Posterior cingulate gyrus (tissue), 11 donors: ENCODE results near the gene NCAPG.
"Not testable (repeated sequence)": the region's sequence is repeated elsewhere in the genome, so short reads cannot be mapped to it uniquely, and the experiment has no call there.

Experiments
- DNase-seq, 10 donors: peaks; one replicate each; pipeline versions ENCODE4 v3.0.0 to v3.0.0-alpha.2; 2020 to 2021; ENCODE audit warnings: mixed read lengths in 3 of 10
- intact Hi-C: fragments of 100-400 bp; cut with DNase I; formaldehyde crosslinking; loops from one replicate; pipeline ENCODE4 v1.15.1; 2023

NCAPG gene

DNA sequence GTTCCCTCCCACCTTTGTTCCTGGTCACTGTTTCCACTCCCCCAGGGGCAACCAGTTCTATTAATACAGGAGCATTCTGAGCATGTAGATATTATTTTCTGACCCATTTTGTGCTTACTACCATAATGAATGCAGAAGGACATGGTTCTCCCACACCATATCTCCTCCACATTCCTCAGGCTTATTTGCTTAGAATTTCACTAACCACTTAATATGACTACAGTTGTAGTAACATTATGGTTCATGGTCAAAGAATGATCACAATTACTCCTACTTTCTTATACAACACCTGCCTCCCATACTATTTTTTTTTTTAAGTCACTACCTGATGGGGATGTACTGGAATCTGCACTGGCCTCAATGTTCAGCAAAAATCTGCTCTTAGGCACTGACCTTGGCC is 21.8 kb upstream of the NCAPG start:
- intact Hi-C loops, result no loop called here
- DNase-seq, result no peak

DNA sequence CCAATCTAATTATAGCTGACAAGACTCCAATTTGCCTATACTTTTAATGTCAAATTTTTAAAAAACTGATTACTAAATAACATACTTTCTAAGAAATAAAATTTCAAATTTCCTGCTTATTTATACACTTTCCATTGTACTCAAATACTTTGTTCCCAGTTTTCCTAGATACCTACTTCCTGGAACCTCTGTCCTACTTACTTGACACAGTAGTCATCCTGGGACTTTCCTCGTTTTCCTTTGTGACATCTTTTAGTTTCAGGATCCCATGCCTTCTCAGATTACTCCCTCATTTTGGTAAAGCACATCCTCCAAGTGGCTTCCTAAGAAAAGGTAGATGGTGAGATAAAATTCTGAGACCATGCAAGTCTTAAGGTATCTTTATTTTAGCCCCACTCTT is 16.0 kb upstream of the NCAPG start:
- intact Hi-C loops, result no loop called here
- DNase-seq, result no peak

DNA sequence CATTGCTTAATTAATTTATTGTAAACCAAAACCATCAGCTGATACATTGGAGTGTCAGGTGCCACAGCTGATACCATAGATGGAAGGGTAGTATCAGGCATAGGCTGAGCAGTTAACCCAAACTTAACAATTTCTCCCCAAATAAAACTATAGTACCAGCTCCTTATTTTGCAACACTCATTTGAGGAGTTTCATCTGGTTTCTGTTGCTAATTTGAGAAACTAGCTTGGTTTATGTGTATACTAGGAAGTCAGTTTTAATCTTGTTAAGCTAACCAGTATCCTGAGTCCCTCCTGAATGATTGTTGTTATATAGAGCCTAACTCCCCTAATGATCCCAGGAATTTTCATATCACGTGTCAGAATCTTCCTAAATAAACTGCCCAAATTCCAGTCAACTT is 13.0 kb upstream of the NCAPG start:
- intact Hi-C loops, result no loop called here
- DNase-seq, result no peak

DNA sequence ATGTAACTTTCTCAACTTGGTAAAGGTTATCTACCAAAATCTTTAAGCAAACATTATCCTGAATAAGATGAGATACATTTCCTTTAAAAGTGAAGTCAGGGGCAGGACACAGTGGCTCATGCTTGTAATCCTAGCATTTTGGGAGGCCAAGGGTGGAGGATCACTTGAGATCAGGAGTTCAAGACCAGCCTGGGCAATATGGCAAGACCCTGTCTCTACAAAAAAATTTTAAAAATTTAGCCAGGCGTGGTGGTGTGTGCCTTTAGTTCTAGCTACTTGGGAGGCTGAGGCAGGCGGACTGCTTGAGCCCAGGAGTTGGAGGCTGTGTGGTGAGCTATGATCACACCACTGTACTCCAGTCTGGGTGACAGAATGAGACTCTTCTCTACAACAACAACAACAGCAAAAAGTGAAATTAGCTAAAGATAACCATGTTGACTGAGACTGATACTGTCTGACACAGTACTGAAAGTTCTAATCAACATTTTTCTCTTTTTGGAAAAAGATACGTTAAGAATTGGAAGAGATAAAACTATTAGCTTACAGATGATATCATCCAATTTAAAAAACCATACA is 5.1 kb upstream of the NCAPG start:
- intact Hi-C loops, result loop anchor here (5.0 to 10.0 kb wide), 3 partner anchors 171 to 258 kb away; partner anchors contain the start of gene LAP3
- no peak for DNase-seq

DNA sequence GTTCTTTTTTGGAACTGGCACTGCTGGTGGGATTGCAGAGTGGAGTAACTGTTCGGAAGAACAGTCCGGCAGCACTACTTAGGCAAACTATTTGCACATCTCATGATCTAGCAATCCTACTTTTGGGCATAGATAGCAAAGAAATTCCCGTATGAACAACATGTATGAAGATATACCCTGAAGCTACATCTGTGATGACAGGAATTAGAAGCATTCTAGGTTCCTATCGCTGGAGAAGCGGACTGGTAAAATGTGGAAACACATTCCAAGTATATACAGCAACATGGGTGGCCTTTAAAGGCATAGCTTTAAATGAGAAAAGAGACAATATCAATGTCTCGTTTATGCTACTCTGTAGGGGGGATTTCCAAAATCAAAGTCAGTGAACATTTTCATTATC is 3.3 kb upstream of the NCAPG start:
- intact Hi-C loops, result loop anchor here (5.0 to 10.0 kb wide), 3 partner anchors 173 to 260 kb away; partner anchors contain the start of gene LAP3

DNA sequence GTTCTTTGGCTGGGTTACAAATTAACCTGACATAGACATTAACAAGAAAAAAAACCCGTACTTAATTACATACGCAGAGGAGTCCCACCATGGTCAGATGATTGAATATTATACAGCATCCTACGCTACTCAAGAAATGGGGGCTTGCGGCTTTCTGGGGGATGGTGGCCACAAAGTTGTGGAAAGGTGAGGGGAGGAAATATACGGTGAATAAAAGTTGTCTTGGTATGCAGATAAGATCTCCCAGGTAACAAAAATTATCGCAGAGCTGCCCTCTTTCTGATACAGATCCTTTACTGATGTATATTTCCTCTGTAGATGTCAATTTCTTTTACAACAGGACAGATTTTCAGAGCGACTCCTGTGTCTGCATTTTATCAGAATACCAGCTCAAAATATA is 1.1 kb upstream of the NCAPG start:
- intact Hi-C loops, result loop anchor here (5.0 to 10.0 kb wide), 4 partner anchors 175 to 262 kb away; partner anchors contain the start of genes LAP3 and LCORL
- no peak for DNase-seq

More for the DNA sequence above, 3.3 kb upstream of the NCAPG start:
- no peak for DNase-seq

DNA sequence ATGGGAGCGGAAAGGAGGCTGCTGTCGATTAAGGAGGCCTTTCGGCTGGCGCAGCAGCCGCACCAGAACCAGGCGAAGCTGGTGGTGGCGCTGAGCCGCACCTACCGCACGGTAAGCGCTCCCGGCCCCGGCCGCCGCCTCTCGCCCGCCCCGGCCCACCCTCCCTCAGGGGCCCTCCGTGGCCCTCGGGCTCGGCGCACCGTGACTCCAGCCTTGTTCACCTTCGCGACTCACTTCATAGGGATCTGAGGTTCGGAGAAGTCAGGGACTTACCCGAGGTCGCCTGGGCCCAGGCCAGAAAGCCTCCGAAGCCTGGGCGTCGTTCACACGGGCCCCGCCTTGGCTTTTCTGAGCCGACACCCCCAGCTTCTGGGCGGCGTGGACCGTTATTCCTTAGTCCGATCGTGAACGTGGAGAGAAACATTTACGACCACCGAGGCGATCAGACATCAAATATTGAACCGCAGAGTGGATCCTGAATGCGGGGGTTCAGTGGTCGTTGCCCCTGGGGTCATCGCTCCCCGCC is 362 bp downstream of the NCAPG start:
- intact Hi-C loops, result loop anchor here (5.0 kb wide), 1 partner anchor 211 kb away; the partner anchor contains the start of gene LCORL
- peak in 2 of 10 donors; percentile 69 to 82 for DNase-seq

DNA sequence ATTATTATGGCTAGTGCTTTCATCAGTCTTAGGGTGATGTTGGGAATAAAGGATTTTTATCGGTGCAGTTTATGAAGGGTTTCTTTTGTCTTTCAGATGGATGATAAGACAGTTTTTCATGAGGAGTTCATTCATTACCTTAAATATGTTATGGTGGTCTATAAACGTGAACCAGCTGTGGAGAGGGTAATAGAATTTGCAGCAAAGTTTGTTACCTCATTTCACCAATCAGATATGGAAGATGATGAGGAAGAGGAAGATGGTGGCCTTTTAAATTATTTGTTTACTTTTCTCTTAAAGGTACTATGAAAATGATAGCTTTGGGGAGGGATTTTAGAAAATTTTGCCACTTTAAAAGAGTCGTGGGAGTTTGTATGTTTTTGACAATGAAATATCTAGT is 1.3 kb downstream of the NCAPG start:
- intact Hi-C loops, result loop anchor here (5.0 kb wide), 1 partner anchor 210 kb away; the partner anchor contains the start of gene LCORL
- no peak for DNase-seq

DNA sequence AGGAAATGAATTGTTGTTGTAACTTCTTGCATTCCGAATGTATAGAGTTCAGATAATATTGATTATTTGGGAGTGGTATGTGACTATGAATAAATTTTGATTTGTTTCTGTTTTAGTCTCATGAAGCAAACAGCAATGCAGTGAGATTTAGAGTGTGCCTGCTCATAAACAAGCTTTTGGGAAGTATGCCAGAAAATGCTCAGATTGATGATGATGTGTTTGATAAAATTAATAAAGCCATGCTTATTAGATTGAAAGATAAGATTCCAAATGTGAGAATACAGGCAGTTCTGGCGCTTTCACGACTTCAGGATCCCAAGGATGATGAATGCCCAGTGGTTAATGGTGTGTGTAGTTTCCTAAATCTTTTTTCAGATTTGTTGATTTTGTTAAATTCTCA is 2.0 kb downstream of the NCAPG start:
- no peak for DNase-seq
- intact Hi-C loops, result loop anchor here (5.0 kb wide), 1 partner anchor 210 kb away; the partner anchor contains the start of gene LCORL

DNA sequence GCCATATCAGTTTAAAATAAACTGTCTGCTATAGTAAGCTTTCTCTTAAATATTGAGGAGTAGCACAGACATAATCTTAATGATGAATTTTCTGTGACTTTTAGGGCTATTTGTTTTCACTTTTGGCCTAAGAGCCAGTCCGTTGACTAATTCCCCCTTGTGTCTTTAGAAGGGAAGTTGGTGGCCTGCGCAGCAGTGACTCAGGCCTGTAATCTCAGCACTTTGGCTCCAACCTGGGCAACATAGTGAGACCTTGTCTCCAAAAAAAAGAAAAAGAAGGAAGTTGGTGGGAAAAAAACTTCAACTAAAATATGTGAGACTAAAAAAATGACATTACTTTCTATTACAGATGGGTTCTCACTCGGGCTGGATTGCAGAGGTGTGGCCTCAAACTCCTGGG is 3.4 kb downstream of the NCAPG start:
- no peak for DNase-seq
- intact Hi-C loops, result loop anchor here (5.0 kb wide), 1 partner anchor 208 kb away; the partner anchor contains the start of gene LCORL

DNA sequence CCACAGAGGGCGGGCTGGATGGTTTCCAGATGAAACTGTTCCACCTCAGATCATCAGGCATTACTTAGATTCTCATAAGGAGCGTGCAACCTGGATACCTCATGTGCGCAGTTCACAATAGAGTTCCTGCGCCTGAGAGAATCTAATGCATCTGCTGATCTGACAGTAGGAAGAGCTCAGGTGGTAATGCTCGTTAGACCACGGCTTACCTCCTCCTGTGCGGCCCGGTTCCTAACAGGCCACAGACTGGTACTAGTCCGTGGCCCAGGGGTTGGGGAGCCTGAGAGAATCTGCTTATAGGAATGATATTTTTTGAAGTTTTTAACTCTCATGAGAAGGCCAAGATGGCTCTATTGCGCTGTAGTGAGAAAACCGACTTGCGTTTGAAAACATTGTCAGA is 5.4 kb downstream of the NCAPG start:
- DNase-seq, result no peak
- intact Hi-C loops, result loop anchor here (5.0 kb wide), 1 partner anchor 551 kb away; no protein-coding TSS in a partner anchor

DNA sequence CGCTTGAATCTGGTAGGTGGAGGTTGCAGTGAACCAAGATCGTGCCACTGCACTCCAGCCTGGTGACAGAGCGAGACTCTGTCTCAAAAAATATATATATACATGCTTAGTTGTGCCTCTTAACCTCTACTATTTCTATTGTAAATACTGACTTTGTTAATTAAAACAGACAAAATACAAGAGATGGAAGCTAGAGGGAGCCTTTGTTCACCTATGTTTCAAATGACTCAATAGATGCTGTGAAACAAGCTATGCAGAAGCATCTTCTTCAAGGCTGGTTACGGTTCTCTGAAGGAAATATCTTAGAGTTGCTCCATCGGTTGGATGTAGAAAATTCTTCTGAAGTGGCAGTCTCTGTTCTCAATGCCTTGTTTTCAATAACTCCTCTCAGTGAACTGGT is 6.2 kb downstream of the NCAPG start:
- intact Hi-C loops, result loop anchor here (1.0 to 5.0 kb wide), 2 partner anchors 550 to 776 kb away; no protein-coding TSS in a partner anchor
- DNase-seq, result no peak

DNA sequence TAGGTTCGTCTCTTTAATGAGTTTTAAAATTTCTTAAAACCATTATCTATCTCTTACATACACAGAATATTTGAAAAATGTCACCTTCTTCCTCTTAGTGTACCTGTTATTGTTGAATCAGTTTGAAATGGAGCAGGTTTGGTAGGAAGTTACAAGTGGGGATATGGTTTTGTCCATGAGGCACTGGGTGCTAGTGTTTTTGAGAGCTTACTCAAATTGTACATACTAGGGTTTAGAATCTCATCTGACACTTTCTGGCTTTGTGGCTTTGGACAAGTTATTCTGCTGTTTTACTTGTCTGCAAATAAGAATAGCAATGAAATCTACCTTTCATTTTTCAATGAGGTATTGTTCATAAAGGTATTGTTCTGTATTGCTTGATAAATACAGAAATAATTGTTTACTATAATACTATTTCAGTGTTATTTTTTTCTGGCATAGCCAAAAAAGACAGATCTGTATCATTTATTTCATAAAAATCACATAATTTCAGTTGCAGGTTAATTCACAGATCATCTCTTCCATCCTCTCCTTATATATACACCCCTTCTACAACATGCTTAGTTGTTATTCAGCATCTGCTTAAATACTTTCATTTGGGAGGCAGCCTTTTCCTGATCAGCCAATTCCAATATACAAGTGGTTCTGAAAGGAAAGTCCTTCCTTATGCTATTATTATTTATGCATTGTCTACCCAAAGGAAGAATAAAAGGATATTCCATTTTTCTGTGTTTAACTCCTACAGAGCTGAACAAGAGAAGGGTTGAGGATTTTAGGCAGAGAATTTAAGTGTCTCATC is 13.3 kb downstream of the NCAPG start:
- DNase-seq, result no peak
- intact Hi-C loops, result no loop called here

DNA sequence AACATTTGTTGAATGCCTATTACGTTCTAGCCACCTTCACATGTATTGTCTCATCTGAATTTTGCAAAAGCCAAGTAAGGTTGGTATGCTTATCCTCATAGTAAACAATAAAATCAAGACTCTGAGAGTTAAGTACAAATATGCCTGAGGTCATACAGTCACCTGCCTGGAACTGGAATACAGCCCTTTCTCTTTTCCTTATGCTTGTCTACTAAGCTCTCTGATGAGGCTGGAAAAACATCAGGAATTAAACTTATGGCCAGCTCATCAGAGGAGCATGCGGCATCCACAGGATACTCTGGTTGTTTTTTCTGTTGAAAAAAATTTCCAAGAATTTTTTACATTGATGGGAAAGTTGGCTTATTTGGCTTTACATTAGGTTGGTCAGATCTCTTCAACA is 35.5 kb downstream of the NCAPG start:
- DNase-seq, result no peak
- intact Hi-C loops, result no loop called here

DNA sequence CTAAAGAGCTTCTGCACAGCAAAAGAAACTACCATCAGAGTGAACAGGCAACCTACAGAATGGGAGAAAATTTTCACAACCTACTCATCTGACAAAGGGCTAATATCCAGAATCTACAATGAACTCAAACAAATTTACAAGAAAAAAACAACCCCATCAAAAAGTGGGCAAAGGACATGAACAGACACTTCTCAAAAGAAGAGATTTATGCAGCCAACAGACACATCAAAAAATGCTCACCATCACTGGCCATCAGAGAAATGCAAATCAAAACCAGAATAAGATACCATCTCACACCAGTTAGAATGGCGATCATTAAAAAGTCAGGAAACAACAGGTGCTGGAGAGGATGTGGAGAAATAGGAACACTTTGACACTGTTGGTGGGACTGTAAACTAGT is 39.5 kb downstream of the NCAPG start:
- intact Hi-C loops, DNase-seq: not testable (repeated sequence)

DNA sequence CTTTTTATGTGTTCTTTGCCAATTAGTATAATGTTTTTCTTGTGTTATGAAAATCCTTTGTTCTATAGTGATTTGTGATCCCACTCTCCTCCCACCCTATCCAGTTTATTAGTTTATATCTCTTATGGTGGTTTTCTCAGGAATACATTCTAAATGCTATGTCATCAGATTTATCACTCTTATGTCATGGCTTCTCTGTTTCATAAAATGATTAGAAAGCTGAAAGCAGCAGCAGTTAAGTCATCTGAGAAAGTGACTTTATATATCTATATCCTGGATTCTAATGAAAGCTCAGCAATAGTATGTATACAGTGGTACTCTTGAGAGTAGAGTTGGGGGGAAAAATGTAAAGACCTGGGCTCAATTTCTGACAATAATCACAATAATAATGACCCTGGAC is 41.2 kb downstream of the NCAPG start:
- intact Hi-C loops, result no loop called here
- DNase-seq, result no peak

DNA sequence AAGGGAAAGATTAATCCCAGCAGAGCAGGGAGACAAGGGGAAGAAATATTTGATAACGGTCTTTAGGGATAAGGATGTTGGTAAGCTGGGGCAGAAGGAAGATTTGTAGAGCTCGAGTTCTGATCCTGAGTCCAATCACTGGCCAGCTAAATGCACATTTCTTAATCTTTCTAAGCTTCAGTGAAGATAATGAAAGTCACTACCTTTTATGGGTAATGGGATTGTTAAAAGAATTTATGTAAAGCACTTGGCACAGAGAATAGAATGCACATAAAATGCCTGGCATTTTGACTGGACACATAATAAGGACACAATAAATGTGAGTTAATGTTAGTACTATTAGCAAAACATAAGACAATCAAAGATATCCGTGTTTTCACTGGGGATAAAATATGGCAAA is 43.3 kb downstream of the NCAPG start:
- no peak for DNase-seq
- intact Hi-C loops, result no loop called here

DNA sequence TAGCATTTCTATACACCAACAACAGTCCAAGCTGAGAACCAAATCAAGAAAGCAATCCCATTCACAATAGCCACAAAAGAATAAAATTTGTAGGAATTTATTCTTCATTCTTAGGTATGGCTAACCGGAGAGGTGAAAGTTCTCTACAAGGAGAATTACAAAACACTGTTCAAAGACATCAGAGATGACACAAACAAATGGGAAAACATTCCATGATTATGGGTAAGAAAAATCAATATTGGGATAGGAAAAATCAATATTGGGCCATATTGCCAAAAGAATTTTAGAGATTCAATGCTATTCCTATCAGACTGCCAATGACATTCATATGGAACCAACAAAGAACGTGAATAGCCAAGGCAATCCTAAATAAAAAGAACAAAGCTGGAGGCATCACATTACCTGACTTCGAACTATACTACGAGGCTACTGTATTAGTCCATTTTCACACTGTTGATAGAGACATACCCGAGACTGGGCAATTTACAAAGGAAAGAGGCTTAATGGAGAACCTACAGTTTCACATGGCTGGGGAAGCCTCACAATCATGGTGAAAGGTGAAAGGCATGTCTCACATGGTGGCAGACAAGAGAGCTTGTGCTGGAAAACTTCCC is 49.1 kb downstream of the NCAPG start:
- DNase-seq, result no peak
- intact Hi-C loops, result no loop called here

DNA sequence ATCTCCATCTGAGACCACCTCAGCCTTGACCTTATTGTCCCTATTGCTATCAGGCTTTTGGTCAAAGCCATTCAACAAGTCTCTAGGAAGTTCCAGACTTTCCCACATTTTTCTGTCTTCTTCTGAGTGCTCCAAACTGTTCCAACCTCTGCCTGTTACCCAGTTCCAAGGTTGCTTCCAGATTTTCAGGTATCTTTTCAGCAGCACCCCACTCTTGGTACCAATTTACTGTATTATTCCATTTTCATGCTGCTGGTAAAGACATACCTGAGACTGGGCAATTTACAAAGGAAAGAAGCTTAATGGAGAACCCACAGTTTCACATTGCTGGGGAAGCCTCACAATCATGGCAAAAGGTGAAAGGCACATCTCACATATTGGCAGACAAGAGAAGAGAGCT is 51.1 kb downstream of the NCAPG start:
- intact Hi-C loops, DNase-seq: not testable (repeated sequence)

DNA sequence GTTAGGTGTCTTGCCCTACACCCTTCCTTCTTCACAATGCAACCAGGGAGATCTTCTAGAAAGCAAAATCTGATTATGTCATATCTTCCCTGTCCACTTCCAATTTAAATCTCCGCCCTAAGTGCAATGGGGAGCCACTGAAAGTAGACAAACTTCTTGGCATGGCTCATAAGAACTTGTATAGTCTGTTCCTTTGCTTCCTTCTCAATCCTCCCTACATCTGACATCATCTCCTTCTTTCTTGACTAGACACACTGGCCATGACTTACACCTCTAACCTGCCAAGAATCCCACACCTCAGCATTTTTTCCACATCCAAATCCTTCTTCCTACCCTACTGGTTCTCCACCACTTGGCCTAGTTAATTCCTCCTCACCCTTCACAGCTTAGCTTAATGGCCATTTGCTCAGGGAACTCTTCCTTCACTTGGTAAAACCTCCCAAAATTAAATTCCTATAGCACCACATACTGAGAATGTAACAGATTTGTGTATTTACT is 55.1 kb downstream of the NCAPG start:
- intact Hi-C loops, result no loop called here
- DNase-seq, result no peak

DNA sequence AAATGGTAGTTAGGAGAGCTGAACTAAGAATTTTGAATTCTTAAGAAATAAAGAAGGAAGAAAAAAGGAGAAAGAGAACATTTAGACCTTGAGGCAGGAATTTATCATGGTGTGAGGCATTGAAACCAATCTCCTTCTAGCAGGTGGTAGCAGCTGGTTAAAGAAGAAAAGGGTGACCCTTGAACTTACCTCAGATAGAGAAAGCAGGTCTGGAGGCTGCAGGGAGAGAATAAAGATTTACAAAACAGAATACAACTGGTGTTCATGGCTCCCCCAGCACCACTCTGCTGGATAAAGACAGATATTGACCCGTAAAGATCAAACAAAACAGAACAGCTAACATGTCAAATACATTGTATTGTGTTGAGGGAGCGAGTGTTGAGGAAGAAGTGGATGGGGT is 56.0 kb downstream of the NCAPG start:
- intact Hi-C loops, result no loop called here

More for the DNA sequence above, 56.0 kb downstream of the NCAPG start:
- DNase-seq, result no peak
